Gastrocnemius medialis (tissue), 4 donors: ENCODE results near the gene TRIM44. TPM values are rescaled to one million over a fixed set of nuclear protein-coding genes. Genes with fewer than 3 reads are reported as not detected.
A peak's percentile ranks its signal among the peaks of the same experiment; 100 is the strongest.

Source experiments
- ATAC-seq, 2 donors: fragments of 150-250 bp; one replicate each; pipeline ENCODE4 v1.9.1; 2016
- DNase-seq, 2 donors: peaks; one replicate each; pipeline ENCODE4 v3.0.0-alpha.2; 2019
- H3K27ac ChIP-seq, 4 donors: fragments of 200-600 bp; sonication (generic); 1 replicate in 1 of 4; 2 replicates in 3 of 4; pipeline ENCODE4 v1.5.1; 2016 to 2018; ENCODE audit warnings: mild to moderate bottlenecking in 2 of 4, moderate library complexity in 1 of 4
- H3K27me3 ChIP-seq, 3 donors: fragments of 200-600 bp; sonication (generic) in 2 of 3; 1 replicate in 1 of 3; 2 replicates in 2 of 3; pipeline versions ENCODE4 v1.5.1 to v1.6.0; 2016 to 2019; ENCODE audit warnings: mild to moderate bottlenecking in 1 of 3, moderate library complexity in 1 of 3
- H3K36me3 ChIP-seq, 2 donors: fragments of 200-600 bp; sonication (generic) in 1 of 2; one replicate each; pipeline ENCODE4 v1.5.1; 2017 to 2018
- H3K4me1 ChIP-seq, 2 donors: fragments of 200-600 bp; sonication (generic) in 1 of 2; one replicate each; pipeline ENCODE4 v1.5.1; 2016 to 2017; ENCODE audit warnings: mild to moderate bottlenecking in 2 of 2
- H3K4me3 ChIP-seq, 4 donors: fragments of 200-600 bp; sonication (generic) in 3 of 4; 1 replicate in 1 of 4; 2 replicates in 3 of 4; pipeline ENCODE4 v1.5.1; 2016 to 2019; ENCODE audit warnings: mild to moderate bottlenecking in 2 of 4
- H3K9me3 ChIP-seq, 3 donors: fragments of 200-600 bp; sonication (generic) in 2 of 3; 1 replicate in 1 of 3; 2 replicates in 2 of 3; pipeline ENCODE4 v1.5.1; 2016 to 2019
- CTCF ChIP-seq, 5 experiments: fragments of 450-650 bp in 3 of 5; fragments of 200-600 bp in 2 of 5; sonication (generic) in 2 of 5; IDR thresholded peaks in 4 of 5; conservative IDR thresholded peaks in 1 of 5; 1 replicate in 4 of 5; 2 replicates in 1 of 5; pipeline ENCODE4 v1.5.1; 2016 to 2019; ENCODE audit warnings: antibody characterized with exemption in 5 of 5, mild to moderate bottlenecking in 3 of 5, moderate library complexity in 3 of 5
- POLR2A ChIP-seq, 2 donors: fragments of 450-650 bp; IDR thresholded peaks; one replicate each; pipeline ENCODE4 v1.6.1; 2017; ENCODE audit warnings: antibody characterized with exemption in 2 of 2, mild to moderate bottlenecking in 2 of 2, moderate library complexity in 2 of 2
- in situ Hi-C, 4 donors: fragments of 200-750 bp; cut with MboI; loops; one replicate each; pipeline versions ENCODE4 v1.15.0 to v1.8.0; 2017; ENCODE audit warnings: low sequenced_read_pairs in 4 of 4
- intact Hi-C: fragments of 100-400 bp; cut with DNase I; formaldehyde crosslinking; loops from one replicate; pipeline ENCODE4 v1.15.1; 2023; ENCODE audit warnings: low total_unique reads
- total RNA-seq, 4 donors: library from RNA; depleted of rRNA; stranded (reverse); fragments of >200 nt; gene quantifications; one replicate each; pipeline versions ENCODE4 v1.1.0 to v1.2.3, GENCODE V29; 2016

Gene TRIM44
- total RNA-seq, 4 donors from 2014 or later, result 25.5 to 30.5 (median 26.2) TPM

GRCh38 chr11:35761899-35762298, 99.3 kb downstream of the TRIM44 start:
- H3K4me3 ChIP-seq, result no peak overlapping the region
- intact Hi-C loops (no loop called here), in situ Hi-C loops (no loop called here)
- ATAC-seq, result no peak
- no peak overlapping the region for H3K27ac ChIP-seq
- no peaks in the 10 kb centered on the region for H3K9me3 ChIP-seq
- no peaks in the 10 kb centered on the region for H3K36me3 ChIP-seq
- H3K4me1 ChIP-seq, result peaks cover 24 to 38% of the 10 kb centered on the region in 2 donors
- H3K27me3 ChIP-seq, result no peaks in the 10 kb centered on the region
- no peak for TF ChIP-seq POLR2A (IDR thresholded peaks at IDR 0.05)
- no peak for DNase-seq

- Histone ChIP-seq H3K4me3 (no peak overlapping the region), H3K27me3 (no peaks in the 10 kb centered on the region), H3K4me1 (peaks cover 24 to 38% of the 10 kb centered on the region in 2 donors), H3K9me3 (no peaks in the 10 kb centered on the region), H3K27ac (no peak overlapping the region), H3K36me3 (no peaks in the 10 kb centered on the region)
- DNase-seq (no peak), ATAC-seq (no peak)
- in situ Hi-C loops (no loop called here), intact Hi-C loops (no loop called here)
- TF ChIP-seq POLR2A (IDR thresholded peaks at IDR 0.05) (no peak), CTCF (IDR thresholded peaks at IDR 0.05 in 4 of 5, conservative IDR thresholded peaks at IDR 0.05 in 1 of 5) (no peak)
Observed at GRCh38 chr11:35763301-35763700, 100.7 kb downstream of the TRIM44 start.

GRCh38 chr11:35763765-35764164, 101.2 kb downstream of the TRIM44 start:
- Histone ChIP-seq H3K4me1 (peaks cover 24 to 38% of the 10 kb centered on the region in 2 donors), H3K9me3 (no peaks in the 10 kb centered on the region), H3K27ac (no peak overlapping the region), H3K4me3 (no peak overlapping the region), H3K27me3 (no peaks in the 10 kb centered on the region), H3K36me3 (no peaks in the 10 kb centered on the region)
- no peak for TF ChIP-seq POLR2A (IDR thresholded peaks at IDR 0.05)
- TF ChIP-seq CTCF (IDR thresholded peaks at IDR 0.05 in 4 of 5, conservative IDR thresholded peaks at IDR 0.05 in 1 of 5), result no peak
- intact Hi-C loops (no loop called here), in situ Hi-C loops (no loop called here)
- no peak for ATAC-seq
- no peak for DNase-seq

- peaks cover 24 to 38% of the 10 kb centered on the region in 2 donors for H3K4me1 ChIP-seq
- intact Hi-C loops, result no loop called here
- H3K27ac ChIP-seq, result no peak overlapping the region
- in situ Hi-C loops, result no loop called here
- H3K27me3 ChIP-seq, result no peaks in the 10 kb centered on the region
- no peak overlapping the region for H3K4me3 ChIP-seq
- ATAC-seq (peak in 1 of 2 donors; percentile 54), DNase-seq (no peak)
- TF ChIP-seq CTCF (IDR thresholded peaks at IDR 0.05 in 4 of 5, conservative IDR thresholded peaks at IDR 0.05 in 1 of 5) (no peak), POLR2A (IDR thresholded peaks at IDR 0.05) (no peak)
- H3K9me3 ChIP-seq, result no peaks in the 10 kb centered on the region
- no peaks in the 10 kb centered on the region for H3K36me3 ChIP-seq
Observed at GRCh38 chr11:35764417-35764816, 101.8 kb downstream of the TRIM44 start.

GRCh38 chr11:35765211-35765610, 102.6 kb downstream of the TRIM44 start:
- H3K27ac ChIP-seq, result no peak overlapping the region
- no peak overlapping the region for H3K4me3 ChIP-seq
- TF ChIP-seq POLR2A (IDR thresholded peaks at IDR 0.05) (no peak), CTCF (IDR thresholded peaks at IDR 0.05 in 4 of 5, conservative IDR thresholded peaks at IDR 0.05 in 1 of 5) (no peak)
- DNase-seq, result no peak
- no peaks in the 10 kb centered on the region for H3K27me3 ChIP-seq
- no peak for ATAC-seq
- no peaks in the 10 kb centered on the region for H3K9me3 ChIP-seq
- intact Hi-C loops (no loop called here), in situ Hi-C loops (no loop called here)
- no peaks in the 10 kb centered on the region for H3K36me3 ChIP-seq
- peaks cover 24 to 38% of the 10 kb centered on the region in 2 donors for H3K4me1 ChIP-seq
